Calu3 (cell line): ENCODE results near the gene POLG2. TPM values are rescaled to one million over a fixed set of nuclear protein-coding genes. Genes with fewer than 3 reads are reported as not detected.
A peak's percentile ranks its signal among the peaks of the same experiment; 100 is the strongest.

ENCODE experiments used
- BruUV-seq: library from RNA; stranded (reverse); fragments of 400-500 nt; replicated peaks from 2 replicates; lab custom pipeline; 2021; lab: Mats Ljungman, UMichigan
- CTCF ChIA-PET: fragments of 300-600 bp; sonication (Branson Sonifier 250); formaldehyde crosslinking; loops from one replicate; lab custom pipeline; 2022; ENCODE audit warnings: antibody characterized with exemption; lab: Charles Lee
- DNase-seq: peaks from one replicate; pipeline ENCODE4 v3.0.0; 2022
- H3K27ac Mint-ChIP-seq: one replicate; pipeline ENCODE4 v1.8.0; 2022; ENCODE audit warnings: mixed read lengths; ENCODE audit not compliant: unreplicated experiment
- H3K27me3 Mint-ChIP-seq: one replicate; pipeline ENCODE4 v1.8.0; 2022; ENCODE audit warnings: mixed read lengths; ENCODE audit not compliant: unreplicated experiment
- H3K36me3 Mint-ChIP-seq: one replicate; pipeline ENCODE4 v1.8.0; 2022; ENCODE audit warnings: mild to moderate bottlenecking, moderate library complexity, mixed read lengths; ENCODE audit not compliant: insufficient read depth, unreplicated experiment
- H3K4me1 Mint-ChIP-seq: one replicate; pipeline ENCODE4 v1.8.0; 2022; ENCODE audit warnings: mild to moderate bottlenecking, low read depth, mixed read lengths; ENCODE audit not compliant: unreplicated experiment
- H3K4me3 Mint-ChIP-seq: one replicate; pipeline ENCODE4 v1.8.0; 2022; ENCODE audit warnings: mild to moderate bottlenecking, low read depth, moderate library complexity, mixed read lengths; ENCODE audit not compliant: unreplicated experiment
- H3K9me3 Mint-ChIP-seq: one replicate; pipeline ENCODE4 v1.8.0; 2022; ENCODE audit warnings: low read depth, mixed read lengths; ENCODE audit not compliant: unreplicated experiment
- CTCF ChIP-seq: fragments of 200-600 bp; IDR thresholded peaks from one replicate; pipeline ENCODE4 v1.8.0; 2022; ENCODE audit warnings: antibody characterized with exemption; ENCODE audit not compliant: unreplicated experiment
- intact Hi-C: fragments of 100-400 bp; cut with micrococcal nuclease; formaldehyde crosslinking; loops from one replicate; pipeline ENCODE4 v1.10.0; 2022; ENCODE audit not compliant: unreplicated experiment
- total RNA-seq: library from RNA; stranded (reverse); gene quantifications from 2 replicates; pipeline ENCODE4 v1.2.3, GENCODE V29; 2022

POLG2 gene
- total RNA-seq, 1 experiment from 2014 or later, result 29.8 TPM

DNA sequence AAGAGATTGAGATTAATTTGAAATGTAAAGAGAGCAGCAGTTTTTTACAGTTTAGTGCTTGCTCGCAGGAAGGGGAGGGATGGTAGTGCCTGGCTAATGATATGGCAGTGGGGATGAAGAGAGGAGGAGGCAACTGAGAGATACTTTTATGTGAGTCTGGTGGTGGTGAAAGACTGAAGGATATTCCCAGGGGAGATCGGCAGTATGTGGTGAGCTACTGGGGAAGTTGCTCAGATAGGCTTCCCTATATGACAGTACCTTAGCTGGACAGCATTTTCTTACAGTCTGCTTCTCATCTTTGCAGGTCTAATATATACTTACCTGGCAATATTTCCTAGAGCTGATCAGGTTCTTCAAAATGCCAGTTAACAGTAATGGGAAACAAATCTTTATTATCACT lies 18.6 kb upstream of the POLG2 start:
- Mint-ChIP-seq H3K9me3 (no peaks in the 10 kb centered on the region), H3K4me3 (no peak overlapping the region), H3K27ac (no peak overlapping the region), H3K4me1 (no peaks in the 10 kb centered on the region), H3K27me3 (no peaks in the 10 kb centered on the region), H3K36me3 (peaks cover 35% of the 10 kb centered on the region)
- intact Hi-C loops, result no loop called here
- BruUV-seq, result no TSS peak
- no peak for TF ChIP-seq CTCF
- CTCF ChIA-PET, result interaction anchor here (1.0 kb wide), 1 partner anchor 9 kb away, joined by 3 read pairs; the partner anchor contains the start of gene CEP95
- DNase-seq, result no peak

- intact Hi-C loops, result no loop called here
- Mint-ChIP-seq H3K27ac (peak overlapping the region; percentile 43), H3K36me3 (peaks cover 72% of the 10 kb centered on the region)
Observed at GRCh38 chr17:64509179-64509578, 12.3 kb upstream of the POLG2 start.

DNA sequence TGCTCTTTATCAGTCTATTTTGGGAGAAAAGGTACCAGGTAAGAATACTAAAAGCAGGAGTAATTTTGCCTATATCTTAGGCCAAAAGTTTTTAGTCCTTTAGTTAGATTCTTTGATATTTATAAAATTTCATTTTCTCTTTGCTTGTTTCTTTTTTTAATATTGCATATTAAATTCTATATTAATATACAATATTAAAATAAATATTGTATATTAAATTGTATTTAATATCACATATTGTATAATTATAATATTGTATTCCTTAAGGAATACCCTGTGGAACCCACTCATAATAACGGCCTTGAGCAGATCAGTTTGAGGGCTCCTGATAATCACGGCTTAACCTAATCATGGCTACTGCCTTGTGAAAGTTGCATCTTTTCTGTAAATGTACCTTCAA lies 11.8 kb upstream of the POLG2 start:
- H3K4me3 Mint-ChIP-seq, result peak overlapping the region; percentile 86
- CTCF ChIA-PET, result no interaction called here
- TF ChIP-seq CTCF, result no peak
- H3K27me3 Mint-ChIP-seq, result no peaks in the 10 kb centered on the region
- H3K36me3 Mint-ChIP-seq, result peaks cover 72% of the 10 kb centered on the region
- H3K9me3 Mint-ChIP-seq, result no peaks in the 10 kb centered on the region
- H3K27ac Mint-ChIP-seq, result no peak overlapping the region
- DNase-seq, result no peak
- peaks cover 7% of the 10 kb centered on the region for H3K4me1 Mint-ChIP-seq
- no TSS peak for BruUV-seq
- intact Hi-C loops, result no loop called here

More at GRCh38 chr17:64509179-64509578, 12.3 kb upstream of the POLG2 start:
- Mint-ChIP-seq H3K4me1 (peaks cover 7% of the 10 kb centered on the region), H3K4me3 (peak overlapping the region; percentile 86), H3K27me3 (no peaks in the 10 kb centered on the region), H3K9me3 (no peaks in the 10 kb centered on the region)
- no peak for DNase-seq
- BruUV-seq, result no TSS peak
- CTCF ChIA-PET, result no interaction called here
- no peak for TF ChIP-seq CTCF

DNA sequence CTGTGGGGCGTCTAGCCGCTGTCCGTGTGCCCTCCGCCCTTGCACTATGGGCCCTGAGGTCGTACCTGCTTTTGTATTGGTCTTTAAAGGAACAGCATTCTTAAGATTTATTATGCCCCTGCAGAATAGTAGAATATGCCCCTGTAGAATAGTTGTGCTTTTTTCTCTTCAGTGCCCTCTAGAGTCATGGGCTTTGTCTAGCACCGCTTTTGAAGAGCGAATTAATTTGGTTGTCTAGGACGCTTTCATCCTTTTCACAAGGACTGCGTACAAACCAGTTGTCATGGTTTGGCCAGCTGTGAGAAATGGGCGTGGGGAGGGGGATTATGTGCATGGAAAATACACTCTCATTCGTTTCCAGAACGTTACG lies 10.5 kb upstream of the POLG2 start:
- BruUV-seq, result no TSS peak
- H3K36me3 Mint-ChIP-seq, result peaks cover 77% of the 10 kb centered on the region
- CTCF ChIA-PET, result interaction anchor here (1.0 kb wide), 1 partner anchor 8 kb away, joined by 3 read pairs; no protein-coding TSS in a partner anchor
- H3K9me3 Mint-ChIP-seq, result no peaks in the 10 kb centered on the region
- H3K27me3 Mint-ChIP-seq, result no peaks in the 10 kb centered on the region
- H3K27ac Mint-ChIP-seq, result peak overlapping the region; percentile 99
- peak overlapping the region; percentile 86 for H3K4me3 Mint-ChIP-seq
- intact Hi-C loops, result no loop called here
- DNase-seq, result peak; percentile 8
- H3K4me1 Mint-ChIP-seq, result peaks cover 11% of the 10 kb centered on the region
- TF ChIP-seq CTCF, result no peak
